ENCODE measurements around the gene PLEKHG4B. TPM values are rescaled to one million over a fixed set of nuclear protein-coding genes. Genes with fewer than 3 reads are reported as not detected.

PLEKHG4B gene
- total RNA-seq, 1 experiment from 2014 or later, result 51.4 TPM

DNA sequence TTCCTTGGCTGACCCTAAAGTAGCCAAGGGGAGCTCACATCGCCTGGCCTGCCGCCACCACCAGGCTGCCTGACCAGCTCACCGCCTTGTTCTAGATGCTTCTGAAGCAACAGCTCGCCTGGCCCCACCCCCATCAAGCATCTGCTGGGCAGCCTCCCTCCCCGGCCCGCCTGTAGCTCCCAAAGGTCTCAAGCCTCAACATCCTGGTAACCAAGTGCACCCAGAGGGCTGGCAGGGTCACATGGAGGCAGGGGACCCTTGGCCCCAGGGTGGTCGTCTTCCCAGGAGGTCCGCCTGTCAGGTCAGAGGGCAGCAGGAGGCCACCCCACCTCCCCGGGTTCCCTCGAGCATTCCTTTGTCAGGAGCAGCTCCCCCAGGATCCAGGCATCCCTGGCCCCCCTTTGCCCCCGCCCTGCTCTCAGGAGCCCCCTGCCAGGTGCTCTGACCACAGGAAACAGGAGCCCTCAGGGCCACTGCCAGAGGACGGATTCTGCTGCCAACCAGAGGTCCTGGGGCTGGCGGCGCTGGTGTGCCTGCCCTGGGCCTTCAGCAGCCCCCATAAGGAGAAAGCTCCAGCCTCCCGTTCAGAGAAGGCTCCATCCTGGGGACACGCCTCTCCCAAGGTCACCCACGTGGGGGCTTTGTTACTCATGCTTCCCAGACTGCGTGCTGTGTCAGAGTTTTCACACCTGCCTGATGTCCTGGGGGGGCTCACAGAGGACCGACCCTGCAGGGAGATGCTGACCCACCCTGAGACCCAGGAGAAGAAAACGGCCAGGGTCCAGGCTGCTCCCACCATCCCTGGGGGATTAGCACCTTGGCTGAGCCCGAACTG lies 95.9 kb downstream of the PLEKHG4B start:
- Mint-ChIP-seq H3K27ac (no peak overlapping the region), H3K4me1 (peaks cover 8% of the 10 kb centered on the region), H3K36me3 (0 out of 2 replicates have a peak, but pooled peaks cover 3% of the 10 kb centered on the region), H3K4me3 (no peak overlapping the region), H3K9me3 (no peaks in the 10 kb centered on the region), H3K27me3 (ENCODE audit: low read depth) (no peaks in the 10 kb centered on the region; the same call in 1 of the 2 replicates)
- ChIA-PET CTCF (interaction anchor here (0.5 to 2.2 kb wide), 41 partner anchors 8 to 335 kb away, joined by 3 to 47 read pairs (median 4); partner anchors contain the start of genes CCDC127, PDCD6, PLEKHG4B and SDHA), POLR2A (interaction anchor here (0.9 kb wide), 1 partner anchor 31 kb away, joined by 5 read pairs; the partner anchor contains the start of genes CCDC127 and SDHA)
- ATAC-seq (no peak; the same call in 1 of the 2 replicates), DNase-seq (ENCODE audit: low spot score) (no peak)
- TF ChIP-seq, protein P1, sequence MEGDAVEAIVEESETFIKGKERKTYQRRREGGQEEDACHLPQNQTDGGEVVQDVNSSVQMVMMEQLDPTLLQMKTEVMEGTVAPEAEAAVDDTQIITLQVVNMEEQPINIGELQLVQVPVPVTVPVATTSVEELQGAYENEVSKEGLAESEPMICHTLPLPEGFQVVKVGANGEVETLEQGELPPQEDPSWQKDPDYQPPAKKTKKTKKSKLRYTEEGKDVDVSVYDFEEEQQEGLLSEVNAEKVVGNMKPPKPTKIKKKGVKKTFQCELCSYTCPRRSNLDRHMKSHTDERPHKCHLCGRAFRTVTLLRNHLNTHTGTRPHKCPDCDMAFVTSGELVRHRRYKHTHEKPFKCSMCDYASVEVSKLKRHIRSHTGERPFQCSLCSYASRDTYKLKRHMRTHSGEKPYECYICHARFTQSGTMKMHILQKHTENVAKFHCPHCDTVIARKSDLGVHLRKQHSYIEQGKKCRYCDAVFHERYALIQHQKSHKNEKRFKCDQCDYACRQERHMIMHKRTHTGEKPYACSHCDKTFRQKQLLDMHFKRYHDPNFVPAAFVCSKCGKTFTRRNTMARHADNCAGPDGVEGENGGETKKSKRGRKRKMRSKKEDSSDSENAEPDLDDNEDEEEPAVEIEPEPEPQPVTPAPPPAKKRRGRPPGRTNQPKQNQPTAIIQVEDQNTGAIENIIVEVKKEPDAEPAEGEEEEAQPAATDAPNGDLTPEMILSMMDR (IDR thresholded peaks at IDR 0.05), result no peak
- TF ChIP-seq ZMAT4 (CRISPR knock-in tag; IDR thresholded peaks at IDR 0.05) (no peak), ZNF416 (CRISPR knock-in tag; IDR thresholded peaks at IDR 0.05) (no peak)

DNA sequence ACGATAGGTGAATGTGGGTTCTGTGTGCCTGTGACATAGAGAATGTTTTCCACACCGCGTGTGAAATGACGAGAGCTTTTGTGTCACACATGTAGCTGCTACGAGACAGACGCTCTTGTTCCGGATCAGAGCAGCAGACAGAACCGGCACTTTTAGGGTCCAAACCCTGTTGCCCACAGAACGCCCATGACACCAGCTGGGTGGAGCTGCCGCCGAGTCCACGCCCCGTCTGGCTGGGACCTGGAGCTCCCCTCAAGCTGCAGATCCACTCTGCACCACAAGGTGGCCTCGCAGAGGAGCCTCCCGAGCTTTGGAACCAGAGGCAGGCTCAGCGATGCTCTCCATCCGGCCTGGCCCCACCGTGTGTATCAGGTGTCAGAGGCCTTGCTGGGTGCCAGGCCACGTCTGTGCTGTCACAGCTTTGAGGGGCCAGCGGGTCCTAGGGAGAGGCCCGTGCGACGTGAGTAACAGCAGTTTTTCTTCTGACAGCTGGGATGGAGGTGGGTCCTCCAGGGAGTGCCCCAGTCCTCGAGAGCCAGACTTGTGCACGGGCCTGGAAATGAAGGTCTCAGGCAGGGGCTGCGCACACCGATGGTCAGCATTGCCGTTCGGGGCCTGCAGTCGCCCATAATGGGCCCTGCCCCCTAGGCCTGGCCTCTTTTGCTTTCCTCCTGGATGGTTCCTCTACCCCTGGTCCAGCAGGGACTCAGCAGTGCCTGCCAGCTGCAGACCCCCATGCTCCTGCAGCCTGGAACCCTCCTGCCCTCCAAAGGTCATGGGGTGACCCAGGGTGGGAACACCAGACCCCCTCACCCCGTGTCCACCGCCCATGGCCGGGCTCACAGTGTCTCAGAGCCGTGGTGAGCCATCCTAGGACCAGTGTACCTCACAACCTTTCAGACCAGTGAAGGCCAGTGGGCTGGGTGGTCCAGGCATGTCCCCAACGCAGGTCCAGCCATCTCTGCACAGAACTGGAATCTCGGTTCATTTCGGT lies 96.8 kb downstream of the PLEKHG4B start:
- Mint-ChIP-seq H3K4me1 (peaks cover 8% of the 10 kb centered on the region), H3K27ac (no peak overlapping the region), H3K36me3 (no peaks in the 10 kb centered on the region), H3K4me3 (no peak overlapping the region), H3K27me3 (ENCODE audit: low read depth) (no peaks in the 10 kb centered on the region; the same call in 1 of the 2 replicates), H3K9me3 (no peaks in the 10 kb centered on the region)
- TF ChIP-seq, protein P2, sequence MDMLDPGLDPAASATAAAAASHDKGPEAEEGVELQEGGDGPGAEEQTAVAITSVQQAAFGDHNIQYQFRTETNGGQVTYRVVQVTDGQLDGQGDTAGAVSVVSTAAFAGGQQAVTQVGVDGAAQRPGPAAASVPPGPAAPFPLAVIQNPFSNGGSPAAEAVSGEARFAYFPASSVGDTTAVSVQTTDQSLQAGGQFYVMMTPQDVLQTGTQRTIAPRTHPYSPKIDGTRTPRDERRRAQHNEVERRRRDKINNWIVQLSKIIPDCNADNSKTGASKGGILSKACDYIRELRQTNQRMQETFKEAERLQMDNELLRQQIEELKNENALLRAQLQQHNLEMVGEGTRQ (CRISPR knock-in tag; IDR thresholded peaks at IDR 0.05), result peak; percentile 24; the same call in 1 of the 2 replicates
- TF ChIP-seq, protein P3, sequence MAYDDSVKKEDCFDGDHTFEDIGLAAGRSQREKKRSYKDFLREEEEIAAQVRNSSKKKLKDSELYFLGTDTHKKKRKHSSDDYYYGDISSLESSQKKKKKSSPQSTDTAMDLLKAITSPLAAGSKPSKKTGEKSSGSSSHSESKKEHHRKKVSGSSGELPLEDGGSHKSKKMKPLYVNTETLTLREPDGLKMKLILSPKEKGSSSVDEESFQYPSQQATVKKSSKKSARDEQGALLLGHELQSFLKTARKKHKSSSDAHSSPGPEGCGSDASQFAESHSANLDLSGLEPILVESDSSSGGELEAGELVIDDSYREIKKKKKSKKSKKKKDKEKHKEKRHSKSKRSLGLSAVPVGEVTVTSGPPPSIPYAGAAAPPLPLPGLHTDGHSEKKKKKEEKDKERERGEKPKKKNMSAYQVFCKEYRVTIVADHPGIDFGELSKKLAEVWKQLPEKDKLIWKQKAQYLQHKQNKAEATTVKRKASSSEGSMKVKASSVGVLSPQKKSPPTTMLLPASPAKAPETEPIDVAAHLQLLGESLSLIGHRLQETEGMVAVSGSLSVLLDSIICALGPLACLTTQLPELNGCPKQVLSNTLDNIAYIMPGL (CRISPR knock-in tag; IDR thresholded peaks at IDR 0.05), result 0 out of 2 replicates have a peak, but pooled peaks have one; percentile 50
- TF ChIP-seq FOXP1 (CRISPR knock-in tag; IDR thresholded peaks at IDR 0.05; ENCODE audit: borderline replicate concordance) (peak; percentile 49; the same call in 1 of the 2 replicates), ETV6 (CRISPR knock-in tag; IDR thresholded peaks at IDR 0.05) (no peak; the same call in 1 of the 2 replicates), FOXK1 (CRISPR knock-in tag; IDR thresholded peaks at IDR 0.05) (peak; percentile 59; the same call in 1 of the 2 replicates), OVOL2 (CRISPR knock-in tag; IDR thresholded peaks at IDR 0.05; ENCODE audit: borderline replicate concordance) (no peak), ZBTB21 (CRISPR knock-in tag; IDR thresholded peaks at IDR 0.05; ENCODE audit: borderline replicate concordance) (peak; percentile 35; the same call in 1 of the 2 replicates), SP1 (CRISPR knock-in tag; conservative IDR thresholded peaks at IDR 0.05) (peak; percentile 74), TEAD4 (CRISPR knock-in tag; IDR thresholded peaks at IDR 0.05) (no peak)
- TF ChIP-seq, protein P4, sequence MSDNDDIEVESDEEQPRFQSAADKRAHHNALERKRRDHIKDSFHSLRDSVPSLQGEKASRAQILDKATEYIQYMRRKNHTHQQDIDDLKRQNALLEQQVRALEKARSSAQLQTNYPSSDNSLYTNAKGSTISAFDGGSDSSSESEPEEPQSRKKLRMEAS (CRISPR knock-in tag; IDR thresholded peaks at IDR 0.05), result 0 out of 2 replicates have a peak, but pooled peaks have one; percentile 45
- TF ChIP-seq, protein P1 (IDR thresholded peaks at IDR 0.05), result peak; percentile 87
- TF ChIP-seq, protein P5, sequence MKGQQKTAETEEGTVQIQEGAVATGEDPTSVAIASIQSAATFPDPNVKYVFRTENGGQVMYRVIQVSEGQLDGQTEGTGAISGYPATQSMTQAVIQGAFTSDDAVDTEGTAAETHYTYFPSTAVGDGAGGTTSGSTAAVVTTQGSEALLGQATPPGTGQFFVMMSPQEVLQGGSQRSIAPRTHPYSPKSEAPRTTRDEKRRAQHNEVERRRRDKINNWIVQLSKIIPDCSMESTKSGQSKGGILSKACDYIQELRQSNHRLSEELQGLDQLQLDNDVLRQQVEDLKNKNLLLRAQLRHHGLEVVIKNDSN (CRISPR knock-in tag; IDR thresholded peaks at IDR 0.05), result no peak
- peak; percentile 91 for ATAC-seq
- POLR2A ChIA-PET, result interaction anchor here (0.9 kb wide), 1 partner anchor 30 kb away, joined by 5 read pairs; the partner anchor contains the start of genes CCDC127 and SDHA
- CTCF ChIA-PET, result interaction anchor here (0.5 to 2.2 kb wide), 41 partner anchors 9 to 335 kb away, joined by 3 to 47 read pairs (median 4); partner anchors contain the start of genes CCDC127, PDCD6, PLEKHG4B and SDHA
- DNase-seq (ENCODE audit: low spot score), result peak; percentile 94

Data from WTC11 (cell line).